HG02642 (cell line): ENCODE results near the gene FOXR1.
A peak's percentile ranks its signal among the peaks of the same experiment; 100 is the strongest.

Source experiments
- ATAC-seq: cut with Tn5 transposase; IDR thresholded peaks from one replicate; pipeline ENCODE4 v1.9.1; 2021; ENCODE audit warnings: mild to moderate bottlenecking; ENCODE audit not compliant: unreplicated experiment, poor library complexity

Gene FOXR1, protein sequence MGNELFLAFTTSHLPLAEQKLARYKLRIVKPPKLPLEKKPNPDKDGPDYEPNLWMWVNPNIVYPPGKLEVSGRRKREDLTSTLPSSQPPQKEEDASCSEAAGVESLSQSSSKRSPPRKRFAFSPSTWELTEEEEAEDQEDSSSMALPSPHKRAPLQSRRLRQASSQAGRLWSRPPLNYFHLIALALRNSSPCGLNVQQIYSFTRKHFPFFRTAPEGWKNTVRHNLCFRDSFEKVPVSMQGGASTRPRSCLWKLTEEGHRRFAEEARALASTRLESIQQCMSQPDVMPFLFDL

DNA sequence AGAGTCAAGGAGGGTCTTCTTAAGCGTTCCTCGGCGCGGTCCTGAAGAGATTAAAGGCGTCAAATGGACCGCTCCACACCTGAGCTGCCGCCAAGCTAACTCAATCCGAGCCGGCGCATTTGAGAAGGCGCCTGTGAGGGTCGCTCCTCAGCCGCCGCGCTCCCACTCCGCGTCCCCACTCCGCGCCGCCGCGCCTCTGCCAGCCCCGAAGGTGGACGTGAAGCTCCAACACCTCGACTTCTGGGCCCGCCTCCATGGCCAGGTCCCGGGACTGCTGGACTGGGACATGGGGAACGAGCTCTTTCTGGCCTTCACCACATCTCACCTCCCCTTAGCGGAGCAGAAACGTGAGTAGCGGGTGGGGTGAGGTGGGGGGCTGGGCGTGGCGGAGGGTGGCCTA is at the start of gene FOXR1:
TSS of gene FOXR1 (plus strand) at position 116 of the 400 bp plus-strand sequence. CDS start at position 287, 171 bp downstream.
- ATAC-seq: no peak

- no peak for ATAC-seq
Observed at GRCh38 chr11:118921929-118922744, 49.4 kb upstream of the FOXR1 start.

- ATAC-seq: no peak
Observed at GRCh38 chr11:118922745-118923627, 48.6 kb upstream of the FOXR1 start.

DNA sequence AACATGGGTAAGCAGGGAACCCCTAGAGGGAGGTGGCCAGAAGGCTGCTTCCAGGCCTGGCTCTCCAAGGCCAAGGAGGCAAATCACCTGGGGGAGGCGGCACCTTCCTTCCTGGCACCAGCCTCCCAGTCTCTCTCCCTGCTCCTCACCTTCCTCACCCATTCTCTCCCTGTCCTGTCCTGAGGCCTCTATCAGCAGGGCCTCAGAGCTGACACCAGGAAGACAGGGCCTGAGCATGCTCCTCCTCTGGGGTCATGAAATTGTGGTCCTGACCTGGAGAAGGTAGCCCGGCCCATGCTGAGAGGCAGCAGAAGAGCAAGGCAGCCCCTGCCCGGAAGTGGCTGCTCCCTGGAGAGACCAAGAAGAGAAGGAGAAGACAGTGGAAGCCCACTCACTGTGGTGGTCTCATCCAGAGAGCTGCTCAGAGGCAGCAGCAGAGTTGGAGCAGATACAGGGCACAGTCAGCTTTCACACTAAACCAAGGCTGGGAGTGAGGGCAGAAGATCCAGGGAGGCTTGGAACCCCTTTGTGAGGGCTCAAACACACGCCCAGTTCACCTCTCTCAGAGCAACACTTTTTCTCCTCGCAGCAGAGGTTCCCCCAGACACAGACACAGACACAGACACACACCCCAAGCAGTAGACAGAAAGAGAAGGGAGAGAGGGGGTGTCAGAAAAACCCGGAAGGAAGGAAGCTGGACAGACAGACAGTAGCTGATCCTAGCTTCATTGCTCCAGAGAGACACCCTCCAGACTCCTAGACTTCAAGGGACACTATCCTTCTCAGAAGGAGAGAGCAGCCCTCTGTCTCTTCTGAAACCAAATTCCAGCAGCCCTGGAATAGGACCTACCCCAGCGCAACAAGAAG is 47.6 kb upstream of the FOXR1 start:
- no peak for ATAC-seq

DNA sequence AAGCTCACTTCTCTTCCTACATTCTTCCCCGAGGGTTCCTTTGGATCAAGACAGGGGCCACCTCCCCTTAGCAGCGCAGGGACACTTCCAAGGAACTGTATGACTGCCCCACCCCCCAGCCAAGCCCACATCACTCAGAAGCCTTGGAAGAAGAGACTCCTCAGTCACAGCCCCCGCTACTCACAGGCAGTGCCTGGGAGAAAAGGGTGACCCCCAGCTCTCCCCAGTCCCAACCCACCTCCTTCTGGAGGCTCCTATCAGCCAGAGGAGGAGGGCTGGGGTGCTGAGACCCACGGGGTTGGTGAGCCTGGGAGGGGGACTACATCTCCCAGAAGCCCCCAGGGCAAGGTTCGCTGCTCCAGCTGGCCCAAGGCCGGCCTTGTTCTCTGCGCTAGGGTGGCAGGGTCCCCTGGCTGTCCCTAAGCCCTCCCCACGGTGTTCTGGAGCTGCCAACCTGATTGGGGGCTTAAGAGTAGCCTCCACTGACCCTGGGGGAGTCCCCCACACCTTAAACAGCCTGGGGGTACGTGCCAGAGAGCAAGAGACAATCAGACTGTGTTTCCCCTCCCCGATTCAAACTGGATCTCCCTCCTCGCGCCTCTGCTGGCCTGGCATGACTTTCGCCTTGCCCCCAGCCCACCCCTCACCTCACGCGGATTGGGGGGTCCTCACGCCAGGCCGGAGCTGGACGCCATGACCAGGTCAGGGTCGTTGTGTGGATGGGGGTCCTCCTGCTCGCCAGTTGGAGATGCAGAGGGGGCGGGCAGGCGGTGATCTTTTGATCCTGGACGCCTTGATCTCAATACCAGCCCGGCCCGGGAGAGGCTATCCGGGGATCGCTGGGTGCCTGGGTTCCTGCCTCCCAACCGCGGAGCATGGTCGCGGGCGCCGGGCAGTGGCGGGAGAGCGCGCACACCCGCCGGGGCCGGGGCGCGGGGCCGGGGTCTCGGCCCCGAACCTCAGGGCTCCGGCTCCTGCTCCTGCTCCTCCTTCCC is 46.7 kb upstream of the FOXR1 start:
- no peak for ATAC-seq

- no peak for ATAC-seq
Observed at GRCh38 chr11:118927554-118928100, 43.9 kb upstream of the FOXR1 start.

GRCh38 chr11:118928101-118928869 is 43.3 kb upstream of the FOXR1 start:
- ATAC-seq: peak; percentile 38

GRCh38 chr11:118928870-118929500 is 42.6 kb upstream of the FOXR1 start:
- ATAC-seq: no peak

- ATAC-seq: no peak
Observed at GRCh38 chr11:118929501-118930093, 42.0 kb upstream of the FOXR1 start.

GRCh38 chr11:118930094-118930712 is 41.4 kb upstream of the FOXR1 start:
- no peak for ATAC-seq

- no peak for ATAC-seq
Observed at GRCh38 chr11:118931571-118931970, 40.0 kb upstream of the FOXR1 start.

DNA sequence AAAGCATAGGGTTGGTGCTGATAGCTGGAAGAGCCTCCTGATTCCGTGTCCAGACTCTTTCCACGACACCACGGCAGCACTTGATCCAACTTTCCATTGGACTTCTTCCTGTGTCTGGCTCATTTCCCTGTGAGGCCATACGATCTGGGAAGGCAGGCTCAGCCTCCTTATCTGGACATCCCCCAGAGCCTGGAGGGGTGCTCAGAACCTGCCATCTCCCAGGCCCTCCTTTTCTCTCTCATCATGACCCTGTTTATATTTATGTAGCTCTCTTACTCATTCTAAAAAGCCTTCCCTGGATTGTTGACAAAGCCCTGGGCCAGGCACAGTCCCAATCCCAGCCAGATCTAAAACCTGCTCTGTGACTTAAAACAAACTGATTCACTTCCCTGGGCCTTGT is 38.1 kb upstream of the FOXR1 start:
- no peak for ATAC-seq

DNA sequence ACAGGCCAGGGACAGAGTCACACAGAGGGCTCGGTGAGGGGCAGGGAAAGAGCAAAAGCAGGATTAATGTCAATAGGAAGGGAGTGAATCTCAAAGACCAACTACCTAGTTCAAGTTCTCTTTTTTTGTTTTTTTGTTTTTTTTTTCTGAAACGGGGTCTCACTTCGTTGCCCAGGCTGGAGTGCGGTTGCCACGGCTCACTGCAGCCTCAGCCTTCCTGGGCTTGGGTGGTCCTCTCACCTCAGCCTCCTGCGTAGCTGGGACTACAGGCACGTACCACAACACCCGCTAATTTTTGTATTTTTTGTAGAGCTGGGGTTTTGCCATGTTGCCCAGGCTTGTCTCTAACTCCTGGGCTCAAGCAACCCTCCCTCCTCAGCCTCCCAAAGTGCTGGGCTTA is 36.2 kb upstream of the FOXR1 start:
- no peak for ATAC-seq

DNA sequence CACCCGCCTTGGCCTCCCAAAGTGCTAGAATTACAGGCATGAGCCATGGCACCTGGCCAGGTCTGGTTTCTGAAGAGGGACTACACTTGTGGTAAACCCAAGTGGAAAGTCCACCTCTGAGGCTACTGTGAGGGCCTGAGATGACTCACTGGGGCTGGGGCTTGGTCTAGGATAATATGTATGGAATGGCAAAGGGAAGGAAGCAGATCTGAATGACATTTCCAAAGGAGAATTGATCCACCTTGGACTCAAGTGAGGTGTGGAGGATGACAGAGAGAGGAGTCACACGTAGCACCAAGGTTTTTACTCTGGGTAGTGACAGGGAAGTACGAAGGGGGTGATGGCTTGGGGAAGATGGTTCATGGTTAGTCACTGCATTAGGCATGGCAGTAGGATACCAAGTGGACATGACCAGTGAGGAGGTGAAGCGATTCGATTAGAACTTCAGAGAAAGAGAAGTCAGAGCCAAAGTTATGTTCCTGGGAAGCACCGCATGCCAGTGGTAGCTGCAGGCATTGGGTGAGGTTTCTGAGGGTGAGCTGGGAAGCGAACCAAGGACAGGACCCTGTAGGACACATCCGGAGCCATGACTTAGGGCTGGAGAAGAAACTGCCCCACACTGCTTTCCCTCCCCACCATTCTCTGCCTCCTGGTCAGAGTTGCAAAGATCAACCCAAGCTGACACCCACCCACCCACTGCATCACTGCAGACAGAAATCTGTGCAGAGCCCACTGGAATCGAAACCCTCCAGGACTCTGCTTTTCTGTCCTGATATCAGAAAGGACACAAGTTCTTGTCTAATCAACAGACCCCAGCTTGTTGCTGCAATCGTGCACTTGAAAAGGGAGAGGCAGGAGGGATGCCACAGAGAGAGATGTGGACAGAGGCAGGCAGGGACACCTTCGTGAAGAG is 32.8 kb upstream of the FOXR1 start:
- ATAC-seq: no peak

DNA sequence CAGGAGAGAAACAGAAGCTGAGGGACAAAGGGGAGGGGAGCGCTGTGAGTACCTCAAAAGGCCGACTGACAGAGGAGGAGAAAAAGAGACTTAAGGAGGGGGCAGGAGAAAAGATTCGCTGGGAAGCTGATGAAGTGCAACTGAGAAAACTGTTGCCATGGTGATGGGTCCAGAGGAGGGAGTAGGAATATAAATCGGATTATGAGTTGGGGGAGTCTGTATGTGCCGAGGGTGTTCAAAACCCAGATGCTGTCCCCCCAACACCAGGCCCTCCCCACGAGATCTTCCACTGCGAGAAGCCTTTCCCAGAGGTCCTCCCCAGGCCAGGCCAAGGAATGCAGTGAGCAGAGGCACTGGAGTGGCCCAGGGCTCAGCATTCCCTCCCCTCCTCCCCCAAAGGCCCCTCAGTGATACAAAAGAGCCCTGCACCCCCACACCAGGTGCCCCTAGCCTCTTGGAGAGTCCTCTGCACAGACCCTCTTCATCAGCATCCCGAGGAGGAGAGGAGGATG is 32.1 kb upstream of the FOXR1 start:
- ATAC-seq: no peak
